Dermis microvascular lymphatic vessel endothelial cell (primary cell): ENCODE data around the gene NUFIP2. TPM values are rescaled to one million over a fixed set of nuclear protein-coding genes. Genes with fewer than 3 reads are reported as not detected.
"Not testable (repeated sequence)": the region's sequence is repeated elsewhere in the genome, so short reads cannot be mapped to it uniquely, and the experiment has no call there.

Experiments
- DNase-seq, 2 donors: peaks; one replicate each; pipeline versions ENCODE4 v3.0.0 to v3.0.0-alpha.2; 2010; ENCODE audit warnings: low read depth in 2 of 2
- total RNA-seq: library from RNA; depleted of rRNA; stranded (reverse); fragments of >200 nt; gene quantifications from 2 replicates; pipeline ENCODE4 v1.2.1, GENCODE V29; 2014

The NUFIP2 gene
- total RNA-seq, 1 donor from 2014 or later = 24.9 TPM

- DNase-seq = no peak
These were observed 14.4 kb downstream of the NUFIP2 start for GRCh38 chr17:29279397-29280070.

GRCh38 chr17:29278692-29279091, 15.3 kb downstream of the NUFIP2 start:
- no peak for DNase-seq

GRCh38 chr17:29273924-29274323, 20.0 kb downstream of the NUFIP2 start:
- no peak for DNase-seq

- DNase-seq = not testable (repeated sequence)
These were observed 22.0 kb downstream of the NUFIP2 start for GRCh38 chr17:29271980-29272379.

- no peak for DNase-seq
These were observed 30.0 kb downstream of the NUFIP2 start for GRCh38 chr17:29263916-29264315.

- DNase-seq = no peak
These were observed 36.2 kb downstream of the NUFIP2 start for GRCh38 chr17:29257756-29258155.

GRCh38 chr17:29256735-29257466, 37.0 kb downstream of the NUFIP2 start:
- DNase-seq = peak; percentile 19 to 42

GRCh38 chr17:29255926-29256522, 37.9 kb downstream of the NUFIP2 start:
- DNase-seq = peak in 1 of 2 donors; percentile 13

GRCh38 chr17:29253037-29253436, 40.9 kb downstream of the NUFIP2 start:
- no peak for DNase-seq

GRCh38 chr17:29252101-29252791, 41.7 kb downstream of the NUFIP2 start:
- peak; percentile 30 to 52 for DNase-seq

GRCh38 chr17:29251184-29251583, 42.8 kb downstream of the NUFIP2 start:
- DNase-seq = no peak

GRCh38 chr17:29250666-29251065, 43.3 kb downstream of the NUFIP2 start:
- DNase-seq = no peak

- DNase-seq = no peak
These were observed 45.1 kb downstream of the NUFIP2 start for GRCh38 chr17:29248845-29249244.

GRCh38 chr17:29247219-29247618, 46.7 kb downstream of the NUFIP2 start:
- DNase-seq = no peak

GRCh38 chr17:29246628-29247027, 47.3 kb downstream of the NUFIP2 start, which contains the start of gene CRYBA1:
Gene CRYBA1 (plus strand): TSS chr17:29246859. CDS start chr17:29246864, 5 bp downstream.
- no peak for DNase-seq

GRCh38 chr17:29245401-29245800, 48.5 kb downstream of the NUFIP2 start:
- no peak for DNase-seq

- DNase-seq = peak in 1 of 2 donors; percentile 38
These were observed 50.2 kb downstream of the NUFIP2 start for GRCh38 chr17:29243792-29244191.

- DNase-seq = no peak
These were observed 51.2 kb downstream of the NUFIP2 start for GRCh38 chr17:29242790-29243189.

- DNase-seq = no peak
These were observed 51.9 kb downstream of the NUFIP2 start for GRCh38 chr17:29242051-29242450.

- peak; percentile 56 to 86 for DNase-seq
These were observed 52.7 kb downstream of the NUFIP2 start for GRCh38 chr17:29240968-29241963.

GRCh38 chr17:29240477-29240876, 53.5 kb downstream of the NUFIP2 start:
- no peak for DNase-seq
